IPS-NIHi11 (cell line): Measurements from ENCODE around the gene BNIP5.

Source experiments
- DNase-seq: peaks from one replicate; pipeline ENCODE4 v3.0.0; 2012; ENCODE audit warnings: mixed read lengths, low spot score

Gene BNIP5

DNA sequence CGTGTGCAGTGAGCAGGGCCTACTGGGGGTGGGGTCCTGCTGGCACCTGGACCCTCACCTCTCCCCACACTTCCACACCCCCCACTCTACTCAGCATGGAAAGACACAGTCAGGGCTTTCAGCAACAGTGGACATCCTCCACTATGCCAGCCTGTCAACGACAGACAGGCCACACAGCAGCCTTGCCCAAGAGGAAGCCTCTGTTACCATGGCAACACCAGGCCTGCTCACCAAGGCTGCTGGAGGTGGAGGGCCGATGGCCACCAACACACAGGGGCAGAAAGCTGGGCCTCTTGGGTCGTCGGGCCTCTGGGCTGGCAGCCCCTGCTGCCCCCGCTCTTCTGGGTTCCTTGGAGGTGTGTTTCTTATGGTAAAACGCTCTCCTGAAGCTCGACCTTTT is 13.6 kb downstream of the BNIP5 start:
- DNase-seq, result peak; percentile 57

DNA sequence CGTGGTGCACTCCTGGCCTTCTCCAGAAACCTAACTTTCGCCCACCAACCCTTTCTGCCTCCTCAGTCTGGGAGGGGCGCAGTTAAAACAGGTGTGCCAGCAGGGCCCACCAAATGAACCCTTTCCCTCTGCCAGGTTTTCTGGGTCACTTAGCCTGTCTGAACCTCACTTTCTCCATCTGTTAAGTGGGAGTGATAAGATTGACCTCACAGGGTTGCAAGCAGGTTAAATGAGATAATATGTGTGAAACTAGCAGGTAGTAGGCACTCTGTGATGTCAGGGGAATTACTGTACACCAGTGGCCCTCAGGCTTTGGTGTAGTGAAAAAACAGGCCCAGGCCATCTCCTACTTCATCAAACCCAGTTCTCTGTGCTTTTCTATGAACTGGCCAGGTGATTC is 14.1 kb downstream of the BNIP5 start:
- no peak for DNase-seq

DNA sequence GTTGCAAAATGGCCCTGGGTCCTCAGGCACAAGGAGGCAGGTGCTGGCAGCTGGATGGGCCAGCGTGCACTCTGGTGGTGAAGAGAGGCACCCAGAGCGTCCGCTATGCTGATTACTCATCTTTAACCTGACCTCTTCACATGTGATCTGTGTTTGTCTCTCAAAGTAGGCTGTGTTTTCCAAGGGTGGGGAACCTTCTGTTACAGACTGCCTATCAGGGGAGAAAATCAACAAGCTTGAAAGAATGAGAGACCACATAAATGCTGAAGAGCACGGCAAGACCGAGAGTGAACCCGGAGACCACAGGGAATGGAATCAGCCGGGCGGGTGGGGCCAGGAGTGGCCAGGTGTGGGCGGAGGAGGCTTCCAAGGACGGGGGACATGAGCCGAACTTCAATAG is 16.2 kb downstream of the BNIP5 start:
- no peak for DNase-seq

DNA sequence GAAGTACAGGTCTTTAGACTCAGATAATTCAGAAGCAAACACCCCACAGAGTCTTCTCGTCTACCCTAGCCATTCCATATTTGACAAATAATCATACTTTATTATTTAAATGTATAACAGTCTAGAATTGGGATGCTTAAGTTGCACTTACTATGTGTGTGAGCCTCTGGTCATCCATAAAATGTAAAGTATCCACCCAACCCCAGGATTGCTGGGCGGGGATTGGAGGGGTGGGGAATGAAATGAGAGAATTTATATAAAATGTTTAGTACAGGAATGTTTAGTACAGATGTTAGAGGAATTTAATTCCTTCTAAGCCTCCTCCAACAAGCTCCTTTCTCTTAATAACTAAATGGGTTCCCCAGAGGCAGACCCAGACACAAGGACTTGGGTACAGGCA is 16.9 kb downstream of the BNIP5 start:
- DNase-seq, result no peak

DNA sequence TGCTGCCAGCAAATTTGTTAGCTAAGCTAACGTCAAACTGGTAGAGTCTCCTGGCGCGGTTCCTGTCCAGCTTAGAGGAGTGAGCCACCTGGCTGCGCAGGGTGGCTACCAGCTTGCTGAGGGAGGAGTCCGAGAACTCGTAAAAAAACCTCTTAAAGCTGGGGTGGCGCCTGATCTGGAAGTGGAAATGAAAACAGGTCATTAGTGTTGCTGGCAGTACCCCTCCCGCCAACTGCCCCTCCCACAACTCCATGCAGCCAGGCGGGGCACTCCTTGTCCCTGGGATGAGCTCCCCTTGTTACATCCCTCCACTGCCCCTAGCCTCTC is 17.3 kb downstream of the BNIP5 start:
- DNase-seq, result no peak

DNA sequence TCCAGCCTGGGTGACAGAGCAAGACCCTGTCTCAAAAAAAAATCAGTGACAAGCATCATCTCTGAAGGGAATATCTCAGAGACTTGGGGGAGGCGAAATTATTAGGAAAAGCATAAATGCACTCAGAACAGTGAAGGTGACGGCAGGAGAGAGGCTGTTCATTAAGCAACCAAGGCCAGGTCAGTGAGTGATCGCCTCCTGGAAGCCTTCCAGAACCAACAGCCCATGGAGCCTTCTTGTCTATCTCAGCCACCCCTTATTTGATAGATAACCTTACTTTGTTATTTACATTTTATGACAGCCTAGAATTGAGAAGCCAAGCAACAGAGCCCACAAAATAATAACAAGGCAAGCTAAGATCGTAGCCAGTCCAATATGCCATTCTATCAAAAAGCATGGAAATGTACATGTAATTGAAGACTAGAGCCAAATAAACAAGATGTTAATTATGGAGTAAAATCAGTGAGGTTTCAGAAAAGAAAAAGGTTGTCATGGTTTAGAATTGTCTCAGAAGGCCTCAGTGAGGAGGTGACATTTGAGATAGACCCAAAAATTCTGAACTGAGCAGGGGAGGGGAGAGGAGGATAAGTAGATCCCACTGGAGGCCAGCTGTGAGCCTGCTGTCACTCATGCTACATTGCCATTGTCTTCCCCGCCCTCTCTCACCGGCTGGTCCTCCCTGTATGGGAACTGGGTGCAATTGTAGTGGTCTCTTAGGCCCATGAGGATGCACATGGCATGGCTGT is 17.8 kb downstream of the BNIP5 start:
- no peak for DNase-seq

DNA sequence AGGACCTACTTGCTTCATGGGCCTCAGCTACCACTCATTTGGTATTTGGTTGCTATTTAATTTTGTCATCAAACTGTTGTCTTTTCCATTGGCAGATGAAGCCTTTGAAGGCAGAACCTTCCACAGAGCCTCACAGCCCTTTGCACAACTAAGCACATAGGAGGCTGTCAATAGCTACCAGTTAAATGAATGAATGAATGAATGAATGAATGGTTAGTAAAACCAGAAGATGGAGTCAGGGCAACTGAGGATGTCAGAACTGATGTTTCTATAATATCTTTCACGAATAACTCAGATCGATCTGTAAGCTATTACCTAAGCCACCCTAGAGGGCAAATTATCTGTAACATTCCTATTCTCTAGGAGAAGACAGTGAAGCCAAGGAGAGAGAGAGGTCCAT is 19.1 kb downstream of the BNIP5 start:
- no peak for DNase-seq

DNA sequence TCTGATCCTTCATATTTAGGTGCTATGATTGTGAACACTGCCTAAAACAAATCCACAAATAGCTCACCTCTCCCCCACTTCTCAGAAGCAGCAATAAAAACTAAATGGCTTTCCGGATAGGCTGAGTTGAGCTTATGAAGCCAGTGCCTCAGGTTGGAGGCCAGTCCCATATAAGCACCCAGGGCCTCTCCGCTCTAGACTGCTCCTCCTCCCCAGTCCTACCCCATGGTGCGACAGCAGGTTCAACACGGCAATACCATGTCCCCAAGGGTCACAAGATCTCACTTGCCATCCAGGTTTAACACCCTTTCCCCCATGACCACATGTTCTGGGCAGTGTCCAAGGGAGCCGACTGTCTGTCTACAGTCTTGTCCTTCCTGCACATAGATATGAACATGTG is 20.8 kb downstream of the BNIP5 start:
- DNase-seq, result no peak

DNA sequence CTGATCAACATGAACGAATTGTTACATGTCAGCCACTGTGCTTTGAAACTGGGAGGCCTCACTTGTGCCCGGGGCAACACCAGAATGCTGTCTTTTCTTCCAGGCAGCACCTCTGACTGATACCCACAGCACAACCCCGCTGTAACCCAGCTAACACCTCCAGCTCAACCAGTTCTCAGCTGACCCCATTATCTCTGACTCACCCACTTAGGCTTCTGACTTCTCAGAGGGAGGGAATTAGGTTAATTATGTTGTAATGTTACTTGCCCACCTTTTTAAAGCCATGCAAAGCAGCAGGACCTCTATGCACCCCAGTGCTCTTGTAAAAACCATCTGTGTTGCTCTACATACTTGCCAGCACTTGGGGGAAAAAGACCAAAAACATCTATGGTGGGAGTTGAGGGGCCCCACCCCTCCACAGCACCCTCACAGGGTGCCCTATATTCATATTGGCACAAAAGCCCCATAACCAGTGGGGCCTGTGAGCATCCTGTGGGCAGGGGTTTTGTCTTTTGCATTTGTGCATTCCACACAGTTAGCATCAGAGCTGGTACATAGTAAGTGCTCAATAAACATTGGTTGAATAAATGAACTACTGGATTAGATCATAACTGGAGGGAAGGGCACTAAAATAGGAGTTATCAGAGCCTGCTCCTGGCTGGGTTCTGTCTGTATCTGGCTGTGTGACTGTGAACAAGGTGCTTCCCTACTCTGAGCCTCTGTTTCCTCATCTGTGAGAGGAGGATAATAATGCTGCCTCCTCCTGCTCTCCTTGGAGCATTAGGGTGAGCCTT is 22.3 kb downstream of the BNIP5 start:
- DNase-seq, result peak; percentile 42

DNA sequence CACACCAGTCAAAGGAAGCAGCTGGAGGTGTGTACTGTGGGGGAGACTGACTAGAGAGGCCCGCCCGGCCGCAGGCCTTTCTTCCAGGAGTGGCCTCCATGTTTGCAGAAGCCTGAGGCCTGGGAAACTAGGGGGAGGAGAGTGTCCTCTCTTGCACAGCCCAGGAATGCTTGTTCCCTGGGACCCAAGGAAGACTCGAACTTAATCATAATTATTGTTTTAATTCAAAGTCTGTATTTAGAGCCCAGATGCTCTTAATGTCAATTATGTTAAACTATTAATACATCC is 23.1 kb downstream of the BNIP5 start:
- no peak for DNase-seq

DNA sequence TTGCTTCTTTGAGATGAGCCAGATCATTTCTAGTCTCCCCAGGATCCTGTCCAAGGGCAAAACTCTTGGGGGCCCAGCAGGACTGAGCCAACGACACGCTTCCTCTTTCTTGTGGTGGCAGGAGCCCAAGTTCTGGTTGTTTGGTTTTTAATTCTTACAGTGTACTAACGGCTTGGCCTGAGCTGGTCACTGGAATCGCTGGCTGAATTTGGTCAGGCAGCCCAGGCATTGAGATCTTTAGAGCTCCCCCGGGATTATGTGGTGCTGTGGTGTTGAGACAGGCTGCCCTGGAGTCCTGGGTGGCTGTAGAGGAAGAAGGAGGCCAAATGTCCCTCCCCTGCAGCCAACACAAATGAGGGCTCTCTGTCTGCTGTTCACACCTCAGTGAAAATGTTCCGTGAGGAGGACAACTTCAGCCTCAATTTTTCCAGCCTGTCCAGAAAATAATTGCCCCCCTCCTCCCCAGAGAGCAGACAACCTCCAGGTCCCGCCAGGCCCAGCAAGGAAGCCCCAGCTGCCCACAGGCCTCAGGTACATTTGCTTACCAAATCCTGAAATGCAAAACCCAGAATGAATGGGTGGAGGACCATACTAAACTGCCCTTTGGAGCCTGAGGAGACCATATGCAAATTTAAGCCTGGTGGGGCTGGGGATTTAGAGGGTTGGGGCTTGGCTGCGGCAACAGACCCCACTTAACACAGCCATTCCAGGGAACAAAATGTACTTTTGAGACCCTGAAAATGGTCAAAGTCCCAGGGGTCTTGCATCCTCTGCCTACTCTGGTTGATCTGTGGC is 23.6 kb downstream of the BNIP5 start:
- DNase-seq, result no peak

DNA sequence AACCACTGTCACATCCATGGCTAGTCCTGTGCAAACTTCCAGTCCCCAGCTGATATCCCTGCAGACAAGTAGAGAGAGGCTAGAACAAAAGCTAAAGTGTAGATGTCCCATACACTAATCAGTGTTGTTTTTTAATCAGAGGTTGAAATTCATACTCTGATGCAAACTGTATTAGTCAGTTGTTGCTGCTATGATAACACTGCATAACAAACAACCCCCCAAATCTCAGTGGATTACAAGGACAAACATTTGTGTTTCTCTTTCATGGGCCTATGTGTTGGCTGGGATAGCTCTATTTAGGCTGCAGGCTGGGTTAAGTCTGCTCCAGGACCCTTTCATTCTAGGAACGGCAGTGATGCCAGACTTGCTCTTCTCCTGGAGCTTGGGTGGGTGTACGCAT is 26.8 kb downstream of the BNIP5 start:
- no peak for DNase-seq

DNA sequence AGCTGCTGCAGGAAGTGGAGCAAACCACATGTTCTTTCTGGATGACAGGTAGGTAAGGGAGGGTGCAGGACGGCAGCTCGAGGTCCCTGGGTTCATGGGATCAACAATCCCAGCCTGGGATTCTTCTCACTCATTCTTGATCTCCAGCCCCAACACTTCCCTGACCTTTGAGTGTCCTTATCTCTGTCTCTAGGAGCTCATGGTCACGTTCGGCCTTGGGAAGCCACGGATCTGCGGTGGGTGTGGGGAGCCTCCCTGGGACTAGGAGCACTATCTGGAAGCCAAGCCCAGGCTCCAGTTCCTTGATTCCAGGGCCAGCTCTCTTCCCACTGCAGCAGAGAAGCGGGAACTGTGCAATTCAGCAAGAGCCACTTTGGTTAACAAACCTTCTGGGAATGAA is 27.5 kb downstream of the BNIP5 start:
- no peak for DNase-seq

DNA sequence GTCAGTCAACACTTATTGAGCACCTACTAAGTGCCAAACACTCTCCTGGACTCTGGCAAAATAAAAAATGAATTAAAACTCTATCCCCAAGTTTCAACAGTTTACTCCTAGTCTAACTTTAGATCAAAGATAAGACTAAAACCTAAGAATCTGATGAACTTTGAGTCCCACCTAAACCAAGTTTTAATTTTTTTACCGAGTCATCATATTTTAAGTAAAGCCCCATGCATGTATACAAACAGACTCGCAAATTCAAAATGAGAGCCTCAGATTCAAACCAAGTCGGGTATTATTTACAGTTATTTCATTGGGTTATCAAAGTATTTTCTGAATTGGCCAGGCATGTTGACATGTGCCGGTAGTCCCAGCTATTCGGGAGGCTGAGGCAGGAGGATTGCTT is 28.2 kb downstream of the BNIP5 start:
- no peak for DNase-seq

DNA sequence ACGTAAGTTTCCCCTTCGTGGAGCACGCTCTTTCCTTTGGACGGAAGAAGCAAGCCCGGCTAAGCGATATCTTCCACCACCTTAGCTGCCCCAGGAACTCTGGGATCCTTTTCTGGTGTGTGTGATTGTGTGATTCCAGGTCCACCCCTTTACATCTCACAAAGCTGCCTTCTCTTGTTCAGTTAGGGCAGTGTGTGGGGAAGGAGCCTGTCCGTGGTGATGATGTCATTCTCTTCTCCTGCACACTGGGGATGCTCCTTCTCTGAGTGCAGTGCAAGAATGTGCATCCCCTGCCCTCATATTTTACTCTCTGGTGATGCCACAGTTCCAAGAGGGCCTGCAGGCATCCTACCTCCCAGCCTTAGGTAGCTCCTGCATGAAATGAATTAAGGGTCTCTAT is 30.3 kb downstream of the BNIP5 start:
- DNase-seq, result no peak

DNA sequence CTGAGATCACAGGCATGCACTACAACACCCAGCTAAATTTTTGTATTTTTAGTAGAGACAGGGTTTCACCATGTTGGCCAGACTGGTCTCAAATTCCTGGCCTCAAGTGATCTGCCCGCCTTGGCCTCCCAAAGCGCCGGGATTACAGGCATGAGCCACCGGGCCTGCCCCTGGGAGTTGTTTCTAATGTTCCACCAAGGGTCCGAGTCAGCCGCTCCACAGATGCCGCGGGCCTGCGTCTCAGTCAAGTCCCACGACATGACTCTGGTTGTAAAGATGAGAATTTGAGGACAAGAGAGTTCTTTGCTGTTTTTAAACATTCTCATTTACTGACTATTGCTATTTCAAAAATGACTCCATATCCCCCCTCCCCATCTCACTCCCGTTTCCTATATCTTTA is 30.8 kb downstream of the BNIP5 start:
- DNase-seq, result no peak

DNA sequence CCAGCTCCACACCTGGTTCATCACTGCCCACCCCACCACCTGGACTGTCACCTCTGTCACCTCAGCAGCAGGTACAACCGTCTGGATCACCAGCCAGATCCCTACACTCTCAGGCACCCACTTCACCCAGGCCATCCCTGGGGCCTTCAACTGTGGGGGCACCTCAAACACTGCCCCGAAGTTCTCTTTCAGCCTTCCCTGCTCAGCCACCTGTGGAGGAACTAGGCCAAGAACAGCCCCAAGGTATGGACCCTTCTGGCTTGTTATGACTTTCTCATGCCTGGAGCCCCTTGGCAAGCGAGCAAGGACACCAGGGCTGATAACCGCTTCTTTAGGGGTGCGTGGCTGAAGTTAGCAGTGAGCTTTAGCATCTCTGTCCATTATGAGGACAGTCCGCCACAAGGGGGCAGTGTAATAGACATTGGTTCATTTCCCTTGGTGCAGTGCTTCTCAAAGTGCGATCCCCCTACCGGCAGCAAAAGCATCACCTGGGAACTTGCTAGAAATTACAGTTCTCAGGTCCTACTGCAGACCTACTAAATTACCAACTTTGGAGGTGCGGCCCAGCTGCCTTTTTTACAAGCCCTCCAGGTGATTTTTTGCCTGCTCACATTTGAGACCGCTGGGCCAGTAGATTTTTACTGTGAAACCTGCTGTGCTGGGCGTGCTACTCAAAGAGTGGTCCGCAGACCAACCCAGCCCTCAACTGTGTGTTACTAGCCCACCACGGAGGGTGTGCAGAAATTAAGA is 34.3 kb downstream of the BNIP5 start:
- DNase-seq, result peak; percentile 90

DNA sequence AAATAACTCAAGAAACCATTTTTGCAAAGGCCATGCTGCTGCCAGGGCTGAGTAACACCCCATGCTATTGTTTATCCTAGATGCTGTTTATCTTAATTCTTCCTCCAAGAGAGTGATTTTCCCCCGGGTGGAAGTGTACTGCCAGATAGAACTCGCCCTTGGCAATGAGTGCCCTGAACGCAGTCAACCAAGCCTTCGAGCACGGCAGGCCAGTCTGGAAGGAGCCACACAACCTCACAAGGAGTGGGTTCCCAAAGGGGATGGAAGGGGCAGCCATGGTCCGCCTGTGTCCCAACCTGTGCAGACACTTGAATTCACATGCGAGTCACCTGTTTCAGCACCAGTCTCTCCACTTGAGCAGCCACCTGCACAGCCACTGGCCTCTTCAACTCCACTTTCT is 34.9 kb downstream of the BNIP5 start:
- no peak for DNase-seq

DNA sequence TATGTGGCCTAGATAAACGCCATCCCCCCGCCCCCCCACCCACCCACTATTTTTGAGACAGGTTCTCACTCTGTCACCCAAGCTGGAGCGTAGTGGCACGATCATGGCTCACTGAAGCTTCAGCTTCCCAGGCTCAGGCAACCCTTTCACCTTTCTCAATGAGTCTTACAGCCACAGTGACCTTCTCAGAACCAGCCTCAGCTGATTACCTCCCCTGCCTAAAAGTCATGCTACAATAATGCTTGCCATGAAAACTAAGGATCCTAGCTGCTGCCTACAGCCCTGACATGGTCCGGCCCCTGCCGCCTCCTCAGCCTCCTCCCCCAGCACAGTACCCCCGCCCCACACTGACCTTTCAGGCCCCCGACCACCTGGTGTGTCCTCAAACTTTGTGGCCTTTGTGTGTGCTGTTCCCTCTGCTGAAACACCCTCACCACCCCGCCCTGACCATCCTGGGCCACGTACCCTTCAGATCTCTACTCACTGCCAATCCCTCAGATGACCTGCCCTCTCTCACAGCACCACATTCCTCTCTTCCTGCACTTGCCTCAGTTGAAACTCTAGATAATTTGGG is 35.5 kb downstream of the BNIP5 start:
- DNase-seq, result no peak

DNA sequence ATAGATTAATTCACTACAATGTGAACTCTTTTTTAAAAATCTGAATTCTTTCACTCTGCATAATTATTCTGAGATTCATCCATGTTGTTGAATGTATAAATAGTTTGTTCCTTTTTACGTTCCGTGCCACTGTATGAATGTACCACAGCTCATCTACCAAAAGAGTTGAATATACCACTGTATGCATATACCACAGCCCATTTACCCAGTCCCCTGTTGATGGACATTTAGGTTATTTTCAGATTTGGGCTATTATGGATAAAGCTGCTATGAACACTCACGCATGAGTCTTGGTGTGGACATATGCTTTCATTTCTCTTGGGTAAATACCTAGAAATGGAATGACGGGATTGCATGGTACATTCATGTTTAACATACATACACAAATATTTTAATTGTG is 38.7 kb downstream of the BNIP5 start:
- no peak for DNase-seq

DNA sequence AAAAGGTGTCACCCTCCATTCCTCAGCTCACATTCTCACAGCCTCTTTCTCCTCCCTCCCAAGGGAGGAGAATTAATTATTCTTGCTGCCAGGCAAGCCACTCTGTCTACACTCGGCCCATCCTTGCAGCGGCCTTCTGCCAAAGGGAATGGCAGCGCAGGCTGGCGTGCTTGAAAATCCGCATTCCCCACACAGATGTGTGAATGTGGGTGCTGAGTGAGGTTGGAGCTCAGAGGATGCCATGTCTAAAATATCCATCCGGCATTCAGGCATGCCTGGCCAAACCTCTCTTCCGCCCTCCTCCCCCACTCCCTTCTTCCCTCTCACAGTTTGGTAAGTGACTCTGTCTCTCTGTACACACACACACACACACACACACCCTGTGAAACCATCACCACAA is 39.2 kb downstream of the BNIP5 start:
- no peak for DNase-seq

DNA sequence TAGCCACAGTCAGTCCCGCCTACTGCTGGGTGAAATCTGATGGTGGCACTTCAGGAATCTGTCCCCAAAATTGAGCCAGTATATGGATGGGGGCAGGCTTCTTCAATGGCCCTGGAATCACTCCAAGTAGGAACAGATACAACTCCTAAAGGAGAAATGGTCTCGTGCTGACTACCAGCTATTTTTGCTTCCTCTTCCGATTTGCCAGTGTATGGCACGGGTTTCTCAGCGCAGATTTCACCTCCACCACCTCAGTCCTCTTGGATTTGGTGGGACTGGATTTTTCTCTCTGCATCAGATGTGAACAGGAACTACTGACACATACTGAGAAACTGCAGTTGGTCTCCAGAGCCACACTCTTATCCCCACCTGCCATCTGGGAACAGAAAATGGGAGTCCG is 39.6 kb downstream of the BNIP5 start:
- no peak for DNase-seq
